ENCODE data around the gene FBXO9. TPM values are rescaled to one million over a fixed set of nuclear protein-coding genes. Genes with fewer than 3 reads are reported as not detected.

The FBXO9 gene
- polyA plus RNA-seq, 4 donors: 30.6 to 121 (median 39.0) TPM

DNA sequence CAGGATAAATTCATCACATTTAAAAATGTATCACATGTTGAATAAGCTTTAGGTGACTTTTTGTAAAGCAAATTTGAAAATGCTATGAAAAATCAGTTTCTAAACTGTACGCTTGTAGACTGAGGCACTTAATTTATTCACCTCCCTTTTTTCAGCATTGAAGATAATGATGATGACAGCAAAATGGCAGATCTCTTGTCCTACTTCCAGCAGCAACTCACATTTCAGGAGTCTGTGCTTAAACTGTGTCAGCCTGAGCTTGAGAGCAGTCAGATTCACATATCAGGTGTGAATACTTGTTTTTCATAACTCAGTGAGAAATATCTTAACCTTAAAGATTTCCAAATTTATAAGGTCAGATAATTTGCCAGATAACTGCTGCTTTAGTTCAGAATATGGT lies 15.6 kb downstream of the FBXO9 start:
- H3K27me3 ChIP-seq (ENCODE audit: control insufficient read depth in 3 of 3, insufficient read depth in 3 of 3, low read length in 3 of 3): no peaks in the 10 kb centered on the region
- no peaks in the 10 kb centered on the region for H3K9me3 ChIP-seq (ENCODE audit: control insufficient read depth in 2 of 2, insufficient read depth in 1 of 2, low read depth in 1 of 2, low read length in 1 of 2)
- FAIRE-seq (no peak), DNase-seq (no peak)
- H3K4me3 ChIP-seq (ENCODE audit: low read depth in 1 of 3, low read length in 3 of 3): no peak overlapping the region
- no peaks in the 10 kb centered on the region for H3K4me1 ChIP-seq (ENCODE audit: control insufficient read depth in 3 of 3, insufficient read depth in 2 of 3, low read depth in 1 of 3, low read length in 2 of 3)
- no peak overlapping the region for H3K27ac ChIP-seq (ENCODE audit: low read depth in 1 of 3, low read length in 2 of 3)
- WGBS, 3 donors: 94 to 99% (median 98%) methylated on average over 1 of the region's 1 CpG
- H3K36me3 ChIP-seq (ENCODE audit: control insufficient read depth in 3 of 3, insufficient read depth in 2 of 3, low read depth in 1 of 3, low read length in 3 of 3): peaks cover 3 to 22% (median 18%) of the 10 kb centered on the region in 3 donors

- FAIRE-seq: no peak
- H3K27ac ChIP-seq (ENCODE audit: low read depth in 1 of 3, low read length in 2 of 3): no peak overlapping the region
- 5 to 34% (median 18%) methylated on average over 2 of the region's 2 CpGs for WGBS, 3 donors
These were observed 21.1 kb downstream of the FBXO9 start for GRCh38 chr6:53086302-53086701.

DNA sequence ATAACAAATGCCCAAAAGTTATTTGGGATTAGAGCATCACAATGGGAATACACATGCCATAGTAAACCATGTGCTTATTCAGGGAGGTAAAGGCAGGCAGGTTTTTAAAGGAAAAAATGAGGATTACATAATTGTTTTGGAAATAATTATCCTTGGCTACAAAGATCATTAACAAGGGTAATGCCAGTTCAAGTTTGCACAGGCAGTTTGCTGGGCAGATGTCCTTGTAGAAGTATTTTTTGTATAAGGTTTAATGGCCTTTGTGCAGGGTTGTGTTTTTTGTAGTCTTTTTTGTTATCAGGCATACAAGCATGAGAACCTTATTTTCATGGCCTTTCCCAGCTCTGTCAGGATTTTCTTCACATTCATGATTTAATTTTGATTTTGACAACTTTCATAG lies 24.7 kb downstream of the FBXO9 start:
- Histone ChIP-seq H3K36me3 (ENCODE audit: control insufficient read depth in 3 of 3, insufficient read depth in 2 of 3, low read depth in 1 of 3, low read length in 3 of 3) (peaks cover 9 to 40% (median 13%) of the 10 kb centered on the region in 3 donors), H3K27ac (ENCODE audit: low read depth in 1 of 3, low read length in 2 of 3) (no peak overlapping the region), H3K9me3 (ENCODE audit: control insufficient read depth in 2 of 2, insufficient read depth in 1 of 2, low read depth in 1 of 2, low read length in 1 of 2) (no peaks in the 10 kb centered on the region), H3K4me1 (ENCODE audit: control insufficient read depth in 3 of 3, insufficient read depth in 2 of 3, low read depth in 1 of 3, low read length in 2 of 3) (no peaks in the 10 kb centered on the region), H3K27me3 (ENCODE audit: control insufficient read depth in 3 of 3, insufficient read depth in 3 of 3, low read length in 3 of 3) (no peaks in the 10 kb centered on the region), H3K4me3 (ENCODE audit: low read depth in 1 of 3, low read length in 3 of 3) (no peak overlapping the region)
- DNase-seq (no peak), FAIRE-seq (no peak)

More at GRCh38 chr6:53086302-53086701, 21.1 kb downstream of the FBXO9 start:
- Histone ChIP-seq H3K9me3 (ENCODE audit: control insufficient read depth in 2 of 2, insufficient read depth in 1 of 2, low read depth in 1 of 2, low read length in 1 of 2) (no peaks in the 10 kb centered on the region), H3K27me3 (ENCODE audit: control insufficient read depth in 3 of 3, insufficient read depth in 3 of 3, low read length in 3 of 3) (no peaks in the 10 kb centered on the region), H3K4me1 (ENCODE audit: control insufficient read depth in 3 of 3, insufficient read depth in 2 of 3, low read depth in 1 of 3, low read length in 2 of 3) (no peaks in the 10 kb centered on the region), H3K36me3 (ENCODE audit: control insufficient read depth in 3 of 3, insufficient read depth in 2 of 3, low read depth in 1 of 3, low read length in 3 of 3) (peaks cover 11 to 35% (median 17%) of the 10 kb centered on the region in 3 donors), H3K4me3 (ENCODE audit: low read depth in 1 of 3, low read length in 3 of 3) (no peak overlapping the region)
- DNase-seq: no peak

DNA sequence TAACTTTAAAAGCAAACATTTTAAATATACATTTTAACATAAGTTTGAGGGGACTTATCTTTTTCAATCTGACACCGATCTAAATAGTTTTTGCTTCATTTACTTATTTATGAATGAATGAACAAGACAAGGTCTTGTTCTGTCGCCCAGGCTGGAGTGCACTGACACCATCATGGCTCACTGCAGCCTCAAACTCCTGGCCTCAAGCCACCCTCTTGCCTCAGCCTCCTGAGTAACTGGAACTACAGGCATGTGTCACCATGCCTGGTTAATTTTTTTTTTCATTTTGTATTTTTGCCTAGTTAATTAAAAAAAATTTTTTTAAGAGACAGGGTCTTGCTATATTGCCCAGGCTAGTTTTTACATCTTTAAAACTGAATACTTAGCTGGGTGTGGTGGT lies 25.4 kb downstream of the FBXO9 start:
- Histone ChIP-seq H3K27ac (ENCODE audit: low read depth in 1 of 3, low read length in 2 of 3) (no peak overlapping the region), H3K4me1 (ENCODE audit: control insufficient read depth in 3 of 3, insufficient read depth in 2 of 3, low read depth in 1 of 3, low read length in 2 of 3) (no peaks in the 10 kb centered on the region), H3K27me3 (ENCODE audit: control insufficient read depth in 3 of 3, insufficient read depth in 3 of 3, low read length in 3 of 3) (no peaks in the 10 kb centered on the region), H3K36me3 (ENCODE audit: control insufficient read depth in 3 of 3, insufficient read depth in 2 of 3, low read depth in 1 of 3, low read length in 3 of 3) (peaks cover 12 to 40% (median 14%) of the 10 kb centered on the region in 3 donors), H3K9me3 (ENCODE audit: control insufficient read depth in 2 of 2, insufficient read depth in 1 of 2, low read depth in 1 of 2, low read length in 1 of 2) (no peaks in the 10 kb centered on the region), H3K4me3 (ENCODE audit: low read depth in 1 of 3, low read length in 3 of 3) (no peak overlapping the region)
- WGBS, 3 donors: 90 to 97% (median 93%) methylated on average over 2 of the region's 2 CpGs
- FAIRE-seq: no peak
- no peak for DNase-seq

- Histone ChIP-seq H3K4me1 (ENCODE audit: control insufficient read depth in 3 of 3, insufficient read depth in 2 of 3, low read depth in 1 of 3, low read length in 2 of 3) (no peaks in the 10 kb centered on the region), H3K27ac (ENCODE audit: low read depth in 1 of 3, low read length in 2 of 3) (no peak overlapping the region), H3K27me3 (ENCODE audit: control insufficient read depth in 3 of 3, insufficient read depth in 3 of 3, low read length in 3 of 3) (no peaks in the 10 kb centered on the region), H3K36me3 (ENCODE audit: control insufficient read depth in 3 of 3, insufficient read depth in 2 of 3, low read depth in 1 of 3, low read length in 3 of 3) (peaks cover 18 to 37% (median 21%) of the 10 kb centered on the region in 3 donors), H3K4me3 (ENCODE audit: low read depth in 1 of 3, low read length in 3 of 3) (no peak overlapping the region), H3K9me3 (ENCODE audit: control insufficient read depth in 2 of 2, insufficient read depth in 1 of 2, low read depth in 1 of 2, low read length in 1 of 2) (no peaks in the 10 kb centered on the region)
- DNase-seq (no peak), FAIRE-seq (no peak)
- WGBS, 3 donors: 85 to 87% (median 86%) methylated on average over 3 of the region's 3 CpGs
These were observed 30.1 kb downstream of the FBXO9 start for GRCh38 chr6:53095270-53095669.

DNA sequence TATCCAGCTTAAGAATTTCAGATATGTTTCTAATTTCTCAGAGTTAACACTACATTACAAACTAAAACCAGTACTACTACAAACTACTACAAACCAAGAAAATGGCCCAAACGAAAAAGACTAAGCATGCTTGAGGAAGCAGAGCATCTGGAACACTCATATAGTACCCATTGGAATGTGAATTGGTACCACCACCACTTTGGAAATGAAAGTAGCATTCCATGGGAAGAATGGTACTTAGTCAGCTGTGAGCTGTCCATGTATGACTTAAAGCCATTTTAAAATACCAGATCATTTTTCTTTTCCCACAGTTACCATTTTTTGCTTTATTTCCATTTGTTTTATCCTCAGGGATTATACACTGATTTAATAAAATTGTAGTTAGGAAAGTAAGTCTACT lies 30.5 kb downstream of the FBXO9 start:
- Histone ChIP-seq H3K4me3 (ENCODE audit: low read depth in 1 of 3, low read length in 3 of 3) (no peak overlapping the region), H3K27ac (ENCODE audit: low read depth in 1 of 3, low read length in 2 of 3) (no peak overlapping the region), H3K4me1 (ENCODE audit: control insufficient read depth in 3 of 3, insufficient read depth in 2 of 3, low read depth in 1 of 3, low read length in 2 of 3) (no peaks in the 10 kb centered on the region), H3K36me3 (ENCODE audit: control insufficient read depth in 3 of 3, insufficient read depth in 2 of 3, low read depth in 1 of 3, low read length in 3 of 3) (peaks cover 18 to 36% (median 21%) of the 10 kb centered on the region in 3 donors), H3K27me3 (ENCODE audit: control insufficient read depth in 3 of 3, insufficient read depth in 3 of 3, low read length in 3 of 3) (no peaks in the 10 kb centered on the region), H3K9me3 (ENCODE audit: control insufficient read depth in 2 of 2, insufficient read depth in 1 of 2, low read depth in 1 of 2, low read length in 1 of 2) (no peaks in the 10 kb centered on the region)
- DNase-seq (no peak), FAIRE-seq (no peak)
- WGBS, 3 donors: 72 to 73% (median 73%) methylated on average over 1 of the region's 1 CpG

GRCh38 chr6:53100561-53100960 lies 35.4 kb downstream of the FBXO9 start:
- WGBS, 3 donors: 20 to 29% (median 24%) methylated on average over 2 of the region's 2 CpGs
- Histone ChIP-seq H3K9me3 (ENCODE audit: control insufficient read depth in 2 of 2, insufficient read depth in 1 of 2, low read depth in 1 of 2, low read length in 1 of 2) (no peaks in the 10 kb centered on the region), H3K4me3 (ENCODE audit: low read depth in 1 of 3, low read length in 3 of 3) (no peak overlapping the region), H3K4me1 (ENCODE audit: control insufficient read depth in 3 of 3, insufficient read depth in 2 of 3, low read depth in 1 of 3, low read length in 2 of 3) (no peaks in the 10 kb centered on the region), H3K36me3 (ENCODE audit: control insufficient read depth in 3 of 3, insufficient read depth in 2 of 3, low read depth in 1 of 3, low read length in 3 of 3) (peaks cover 16 to 32% (median 27%) of the 10 kb centered on the region in 3 donors), H3K27me3 (ENCODE audit: control insufficient read depth in 3 of 3, insufficient read depth in 3 of 3, low read length in 3 of 3) (no peaks in the 10 kb centered on the region), H3K27ac (ENCODE audit: low read depth in 1 of 3, low read length in 2 of 3) (no peak overlapping the region)
- DNase-seq (no peak), FAIRE-seq (no peak)

DNA sequence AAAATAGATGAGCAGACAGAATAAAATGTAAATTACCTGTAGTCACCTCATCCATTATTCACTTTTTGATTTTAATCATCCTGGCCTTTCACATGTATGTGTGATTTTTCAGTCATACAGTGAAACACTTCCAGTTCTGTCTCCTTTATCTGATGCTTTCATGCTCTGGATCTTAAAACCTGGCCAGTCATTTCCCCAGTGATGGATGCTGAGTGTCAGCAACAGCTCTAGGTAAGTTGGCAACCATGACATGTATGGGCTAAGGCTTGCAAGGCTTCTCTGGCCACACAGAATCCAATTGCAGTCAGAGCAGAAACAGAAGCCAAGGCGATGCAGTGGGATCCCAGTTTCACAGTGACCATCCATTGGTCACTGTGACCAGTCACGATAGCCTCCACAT lies 35.8 kb downstream of the FBXO9 start:
- H3K36me3 ChIP-seq (ENCODE audit: control insufficient read depth in 3 of 3, insufficient read depth in 2 of 3, low read depth in 1 of 3, low read length in 3 of 3): peaks cover 13 to 32% (median 27%) of the 10 kb centered on the region in 3 donors
- no peaks in the 10 kb centered on the region for H3K4me1 ChIP-seq (ENCODE audit: control insufficient read depth in 3 of 3, insufficient read depth in 2 of 3, low read depth in 1 of 3, low read length in 2 of 3)
- no peaks in the 10 kb centered on the region for H3K27me3 ChIP-seq (ENCODE audit: control insufficient read depth in 3 of 3, insufficient read depth in 3 of 3, low read length in 3 of 3)
- no peaks in the 10 kb centered on the region for H3K9me3 ChIP-seq (ENCODE audit: control insufficient read depth in 2 of 2, insufficient read depth in 1 of 2, low read depth in 1 of 2, low read length in 1 of 2)
- WGBS, 3 donors: 96 to 100% (median 98%) methylated on average over 2 of the region's 2 CpGs
- no peak overlapping the region for H3K27ac ChIP-seq (ENCODE audit: low read depth in 1 of 3, low read length in 2 of 3)
- no peak for FAIRE-seq
- DNase-seq: no peak
- no peak overlapping the region for H3K4me3 ChIP-seq (ENCODE audit: low read depth in 1 of 3, low read length in 3 of 3)

GRCh38 chr6:53103993-53104675 lies 38.9 kb downstream of the FBXO9 start:
- WGBS, 3 donors: 86 to 93% (median 86%) methylated on average over 3 of the region's 3 CpGs
- H3K36me3 ChIP-seq (ENCODE audit: control insufficient read depth in 3 of 3, insufficient read depth in 2 of 3, low read depth in 1 of 3, low read length in 3 of 3): peaks cover 7 to 18% (median 16%) of the 10 kb centered on the region in 3 donors

More at GRCh38 chr6:53103993-53104675, 38.9 kb downstream of the FBXO9 start:
- H3K27ac ChIP-seq (ENCODE audit: low read depth in 1 of 3, low read length in 2 of 3): no peak overlapping the region
- no peaks in the 10 kb centered on the region for H3K9me3 ChIP-seq (ENCODE audit: control insufficient read depth in 2 of 2, insufficient read depth in 1 of 2, low read depth in 1 of 2, low read length in 1 of 2)
- no peaks in the 10 kb centered on the region for H3K27me3 ChIP-seq (ENCODE audit: control insufficient read depth in 3 of 3, insufficient read depth in 3 of 3, low read length in 3 of 3)
- DNase-seq: no peak
- H3K4me3 ChIP-seq (ENCODE audit: low read depth in 1 of 3, low read length in 3 of 3): no peak overlapping the region
- no peak for FAIRE-seq
- H3K4me1 ChIP-seq (ENCODE audit: control insufficient read depth in 3 of 3, insufficient read depth in 2 of 3, low read depth in 1 of 3, low read length in 2 of 3): no peaks in the 10 kb centered on the region

Data from small intestine (tissue), 7 donors.